NCI-H226 (cell line): ENCODE measurements around the gene CCDC50.
A peak's percentile ranks its signal among the peaks of the same experiment; 100 is the strongest.

Experiments
- DNase-seq: peaks from one replicate; pipeline ENCODE4 v3.0.0-alpha.2; 2015

The CCDC50 gene

DNA sequence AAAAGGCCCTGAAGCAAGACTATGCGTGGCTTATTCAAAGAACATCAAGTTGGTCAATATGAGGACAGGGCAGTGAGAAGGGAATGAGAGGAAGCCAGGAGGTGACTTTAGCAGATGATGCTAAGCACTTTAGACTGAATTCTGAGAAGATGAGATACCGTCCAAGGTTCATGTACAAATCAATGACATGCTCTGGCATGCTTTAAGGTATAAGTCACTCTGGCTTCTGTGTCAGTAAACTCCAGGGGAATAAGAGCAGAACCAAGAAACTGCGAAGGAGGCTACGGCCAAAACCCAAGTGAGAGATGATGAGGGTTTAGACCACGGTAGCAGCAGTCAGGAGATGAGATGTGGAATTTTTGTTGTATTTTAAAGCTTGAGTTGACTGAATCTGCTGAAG is 8.9 kb upstream of the CCDC50 start:
- DNase-seq = no peak

DNA sequence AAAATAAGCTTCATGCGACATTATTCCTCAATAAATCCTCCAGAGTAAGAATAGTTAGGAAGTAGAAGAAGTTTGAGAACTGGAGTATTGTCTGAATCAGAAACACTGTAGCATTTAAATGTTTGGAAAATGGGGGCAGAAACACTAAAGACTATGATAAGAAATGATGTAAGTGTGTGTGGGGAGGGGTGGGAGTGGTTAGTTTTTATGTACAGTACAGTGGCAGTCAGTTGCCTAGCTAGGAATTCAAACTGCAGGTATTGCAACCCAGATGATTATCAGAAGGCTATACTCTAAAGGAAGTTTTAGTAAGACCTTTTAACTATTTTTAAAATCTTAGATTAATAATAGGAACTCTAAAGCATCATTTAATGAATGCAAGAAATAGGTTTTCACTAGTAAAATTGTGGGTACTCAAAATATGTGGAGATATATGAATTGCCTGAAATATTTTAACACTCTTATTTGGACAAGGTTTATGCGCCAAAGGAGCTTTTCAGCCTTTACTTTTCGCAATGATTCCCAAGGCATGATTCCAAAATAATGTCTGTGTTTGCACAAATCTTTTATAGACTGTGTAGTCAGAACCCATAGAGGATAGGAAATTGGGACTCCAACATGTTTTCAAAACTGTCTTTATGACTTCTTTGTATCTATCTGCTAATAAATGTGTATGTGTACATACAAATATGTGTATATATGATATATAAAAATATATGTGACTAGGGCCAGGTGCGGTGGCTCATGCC is 8.0 kb upstream of the CCDC50 start:
- peak; percentile 30 for DNase-seq

DNA sequence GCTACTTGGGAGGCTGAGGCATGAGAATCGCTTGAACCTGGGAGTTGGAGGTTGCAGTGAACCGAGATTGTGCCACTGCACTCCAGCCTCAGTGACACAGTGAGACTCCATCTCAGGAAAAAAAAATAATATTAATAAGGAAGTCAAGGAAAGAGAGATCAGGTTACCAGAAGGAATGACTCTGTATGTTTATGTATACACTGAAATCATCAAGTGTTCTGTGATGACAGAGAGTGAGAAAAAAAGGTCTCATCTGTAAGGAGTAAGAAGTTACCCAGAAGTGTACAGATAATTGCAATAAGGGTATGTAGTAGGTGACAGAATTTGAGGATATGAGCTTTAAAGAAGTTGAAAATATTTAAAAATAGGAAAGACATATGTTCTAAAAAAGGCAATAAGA is 4.3 kb upstream of the CCDC50 start:
- DNase-seq = no peak

DNA sequence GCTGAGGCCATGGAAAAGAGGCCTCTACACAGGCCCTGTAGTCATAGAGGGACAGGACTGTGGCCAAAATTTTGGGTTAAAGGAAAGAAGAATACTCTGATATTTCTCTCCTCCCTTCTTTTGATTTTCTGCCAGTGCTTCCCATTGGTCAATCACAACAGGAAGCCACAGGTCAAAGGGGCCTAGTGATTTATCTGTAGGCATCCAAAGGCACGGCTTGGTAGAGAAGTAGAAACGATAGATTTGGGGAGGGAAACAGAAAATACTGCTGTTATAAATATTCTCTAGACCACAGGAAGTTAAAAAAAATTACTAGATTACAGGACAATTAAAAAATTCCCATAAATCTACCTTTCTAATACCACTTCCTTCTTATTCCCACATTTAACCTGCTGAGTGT is 1.7 kb upstream of the CCDC50 start:
- no peak for DNase-seq

DNA sequence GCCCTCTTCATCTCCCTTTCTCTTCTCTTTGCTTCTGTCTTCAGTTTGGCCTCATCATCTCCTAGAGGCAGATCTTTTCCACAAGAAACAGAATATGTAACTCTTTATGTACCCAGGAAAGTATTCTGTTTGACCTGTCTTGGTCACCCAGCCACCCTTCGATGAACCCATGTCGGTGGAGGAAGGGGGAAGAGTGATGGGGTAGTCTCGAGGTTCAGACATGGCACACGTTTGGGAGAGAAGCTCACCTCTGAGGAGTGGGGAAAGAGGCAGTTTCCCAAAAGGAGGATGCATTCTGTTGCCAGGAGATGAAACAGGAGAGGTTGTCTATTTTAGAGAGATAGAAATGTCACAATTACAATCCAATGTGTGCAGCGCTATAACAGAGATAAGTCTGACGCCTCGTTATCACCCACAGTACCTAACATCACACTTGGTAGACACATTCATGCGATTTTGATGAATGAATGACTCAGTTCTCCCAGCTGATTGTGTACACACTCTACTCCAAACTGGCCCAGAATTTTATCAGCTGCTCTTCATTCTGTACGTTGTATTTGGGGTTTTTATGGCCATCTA is 722 bp upstream of the CCDC50 start:
- no peak for DNase-seq

DNA sequence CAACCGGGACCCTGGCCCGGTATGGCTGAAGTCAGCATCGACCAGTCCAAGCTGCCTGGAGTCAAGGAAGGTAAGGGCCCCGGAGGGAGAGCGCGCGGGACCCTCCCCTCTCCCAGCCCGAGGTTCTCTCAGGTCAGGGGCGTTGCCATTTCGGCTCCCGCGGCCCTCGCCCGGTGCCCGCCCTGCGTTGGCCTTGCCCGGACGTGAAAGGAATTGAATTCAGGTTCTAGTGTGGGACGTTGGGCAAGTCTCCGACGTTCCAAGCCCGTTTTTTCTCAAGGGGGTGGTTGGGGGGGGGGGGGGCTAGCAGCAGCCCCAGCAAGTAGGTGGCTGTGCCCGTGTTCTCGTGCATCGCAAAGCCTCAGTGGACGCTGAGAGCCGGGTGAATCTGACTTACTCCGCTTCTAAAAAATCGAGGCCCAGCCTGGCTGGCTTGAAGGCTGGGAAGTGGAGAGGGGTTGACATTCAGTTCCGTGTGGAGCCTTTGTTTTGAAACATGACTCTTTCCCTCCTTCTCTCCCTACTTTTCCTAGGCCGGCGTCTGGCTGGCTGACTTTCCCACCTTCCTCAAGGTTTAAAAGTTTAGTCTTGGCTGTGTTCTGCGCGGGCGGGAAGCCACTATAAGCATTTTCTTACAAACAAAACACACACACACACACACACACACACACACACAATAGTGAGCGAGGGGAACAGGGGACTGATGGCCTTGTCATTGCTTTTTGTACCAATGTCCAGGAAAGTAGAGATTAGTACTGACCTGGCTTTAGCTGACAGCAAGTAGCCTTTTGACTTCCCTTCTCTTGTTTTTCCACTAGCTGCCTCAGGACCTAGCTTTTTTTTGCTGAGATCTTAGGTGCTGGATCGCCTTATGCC is 698 bp downstream of the CCDC50 start, which contains the start of gene UTS2B:
UTS2B (minus strand) TSS at position 873 of the 876 bp plus-strand sequence. CDS start 48,337 bp downstream, outside the sequence.
- no peak for DNase-seq

DNA sequence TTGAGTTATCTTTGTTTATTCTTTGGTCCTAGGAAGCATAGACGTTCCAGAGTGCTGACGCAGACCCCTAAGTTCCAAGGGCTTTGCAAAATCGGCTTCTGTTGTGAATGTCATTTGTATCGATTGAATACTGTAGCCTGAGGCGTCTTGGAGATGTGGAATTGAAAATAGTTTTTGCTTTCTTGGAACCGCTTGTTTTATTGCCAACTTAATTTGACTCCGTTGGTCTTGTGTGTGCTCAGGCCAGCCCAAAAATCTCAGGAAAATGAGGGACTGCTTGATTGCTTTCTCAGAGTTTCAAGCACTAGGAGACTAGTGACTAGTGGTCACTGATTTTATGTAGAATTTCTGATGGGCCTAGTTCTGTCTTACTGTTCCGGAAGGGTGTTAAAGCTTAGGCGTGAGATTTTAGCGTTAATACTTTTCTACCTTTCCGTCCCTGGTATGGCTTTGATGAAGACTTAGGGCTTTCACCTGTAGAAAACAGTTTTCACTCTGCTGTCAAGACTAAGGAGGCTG is 1.4 kb downstream of the CCDC50 start:
- peak; percentile 43 for DNase-seq

DNA sequence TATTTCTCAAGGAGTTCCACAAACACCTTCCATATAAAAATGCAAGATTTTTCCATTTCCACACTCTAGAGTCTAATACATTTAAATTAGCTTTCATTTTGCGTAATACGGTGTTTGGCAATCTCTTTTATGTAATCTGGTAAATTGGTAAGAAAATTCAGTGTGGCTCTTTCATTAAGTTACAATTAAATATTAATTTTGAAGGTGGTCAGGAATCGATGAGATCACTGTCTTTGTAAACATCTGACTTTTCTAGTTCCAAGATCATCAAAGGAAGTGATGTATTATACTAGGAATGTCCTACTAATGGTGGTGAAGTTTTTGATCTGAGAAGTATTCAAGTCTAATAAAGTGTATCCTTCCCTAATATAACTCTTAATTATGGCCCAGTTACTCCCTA is 2.2 kb downstream of the CCDC50 start:
- peak; percentile 27 for DNase-seq

DNA sequence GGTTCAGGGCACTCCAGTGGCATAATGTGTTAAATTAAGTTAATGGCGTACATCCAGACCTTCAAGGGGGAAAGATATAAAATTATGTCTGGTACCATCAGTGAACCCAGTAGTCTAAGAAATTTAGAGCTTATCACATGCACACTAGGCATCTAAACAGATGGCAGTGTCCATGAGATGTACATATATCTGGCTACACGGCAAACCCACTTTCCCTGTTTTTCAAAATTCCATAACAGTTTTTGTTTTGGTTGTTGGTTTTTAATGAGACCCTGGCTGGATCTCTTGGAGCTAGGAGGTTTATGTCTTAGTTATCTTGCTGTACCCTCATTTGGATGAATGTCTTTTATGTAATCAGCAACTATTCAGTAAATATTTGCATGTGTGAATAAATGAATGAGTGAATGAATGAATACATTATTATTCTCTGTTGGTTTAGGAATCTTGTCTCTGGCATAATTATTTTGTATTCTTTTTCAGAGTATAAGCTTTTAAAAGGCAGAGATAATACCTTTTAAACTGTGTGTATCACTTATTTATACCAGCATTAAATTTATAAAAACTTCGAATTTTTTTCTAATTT is 4.2 kb downstream of the CCDC50 start:
- no peak for DNase-seq

DNA sequence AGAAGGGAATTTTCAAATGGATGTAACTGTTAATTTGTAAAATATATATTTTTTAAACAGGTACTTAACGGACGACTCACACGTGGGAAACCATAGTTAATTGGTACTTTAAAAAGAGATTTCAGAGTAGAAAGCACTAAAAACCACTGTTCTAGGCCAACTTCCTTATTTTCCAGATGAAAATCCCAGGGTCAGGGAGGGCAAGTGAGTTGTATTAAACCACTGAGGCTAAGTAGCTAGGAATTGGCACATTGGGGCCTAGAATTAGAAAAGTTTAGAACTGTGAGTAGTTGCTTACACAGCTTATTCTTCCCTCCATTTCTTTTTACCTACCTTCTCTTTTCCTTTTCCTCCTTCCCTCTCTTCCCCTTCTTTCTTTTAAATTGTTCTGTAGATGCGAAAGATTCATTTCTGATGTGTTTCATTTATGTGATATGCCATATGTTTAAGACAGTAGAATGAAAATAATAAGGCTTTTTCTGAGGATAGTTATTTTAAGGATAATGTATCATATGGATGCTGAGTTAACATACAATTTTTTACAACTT is 5.2 kb downstream of the CCDC50 start:
- DNase-seq = no peak

DNA sequence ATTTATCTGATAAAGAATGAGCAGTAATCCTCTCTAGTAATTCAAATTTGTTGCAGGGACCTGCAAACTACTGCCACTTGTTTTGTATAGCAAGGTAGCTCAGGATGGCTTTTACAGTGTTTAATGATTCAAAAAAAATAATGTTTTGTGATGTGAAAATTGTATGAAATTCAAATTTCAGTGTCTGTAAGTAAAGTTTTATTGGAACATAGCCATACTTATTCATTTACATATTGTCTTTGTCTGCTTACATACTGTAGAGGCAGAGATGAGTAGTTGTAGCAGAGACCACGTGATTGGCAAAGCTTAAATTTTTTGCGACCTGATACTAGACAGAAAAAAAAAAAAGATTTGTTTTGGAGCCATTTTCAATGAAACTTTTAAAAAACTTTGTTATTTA is 7.6 kb downstream of the CCDC50 start:
- no peak for DNase-seq

DNA sequence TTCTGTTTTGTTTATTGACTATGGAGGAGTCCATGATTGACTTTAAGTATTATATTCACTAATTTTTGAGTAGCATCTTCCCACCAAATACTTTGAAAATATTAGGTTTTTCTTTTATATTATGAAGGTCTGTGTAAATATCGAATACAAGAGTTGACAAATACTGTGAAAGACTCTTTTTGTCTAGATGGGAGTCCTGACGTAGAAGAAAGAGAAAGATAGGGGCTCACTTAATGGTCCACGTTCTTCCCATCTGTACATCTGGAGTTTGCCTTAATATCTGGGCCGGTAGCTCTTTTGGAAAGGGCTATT is 8.9 kb downstream of the CCDC50 start:
- no peak for DNase-seq

DNA sequence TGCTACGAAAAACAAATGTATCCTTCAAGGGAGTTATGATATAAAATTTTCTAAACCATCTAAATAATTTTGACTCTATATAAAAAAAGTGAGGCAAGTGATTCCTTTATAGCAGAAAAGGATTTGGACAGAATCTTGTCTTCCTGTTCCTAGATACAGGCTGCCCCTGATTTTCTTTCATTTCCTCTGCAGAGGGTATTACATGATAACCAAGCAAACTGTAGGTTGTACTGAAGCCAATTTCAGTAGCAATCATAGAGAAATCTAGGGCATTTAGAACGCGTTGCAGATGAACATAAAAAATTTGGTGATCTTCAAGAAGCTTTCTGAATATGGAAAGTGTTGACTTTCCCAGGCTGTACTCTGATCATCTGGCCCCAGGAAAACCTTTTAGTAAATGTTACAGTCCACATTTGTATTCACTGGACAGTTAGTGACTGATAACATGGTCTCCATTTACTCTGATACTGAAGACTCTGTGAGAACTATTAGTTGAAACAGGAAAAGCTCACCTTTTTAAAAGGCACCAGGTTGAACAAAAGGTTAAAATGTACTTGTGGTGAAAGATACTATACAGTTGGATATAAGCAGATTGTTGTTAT is 10.2 kb downstream of the CCDC50 start:
- no peak for DNase-seq

DNA sequence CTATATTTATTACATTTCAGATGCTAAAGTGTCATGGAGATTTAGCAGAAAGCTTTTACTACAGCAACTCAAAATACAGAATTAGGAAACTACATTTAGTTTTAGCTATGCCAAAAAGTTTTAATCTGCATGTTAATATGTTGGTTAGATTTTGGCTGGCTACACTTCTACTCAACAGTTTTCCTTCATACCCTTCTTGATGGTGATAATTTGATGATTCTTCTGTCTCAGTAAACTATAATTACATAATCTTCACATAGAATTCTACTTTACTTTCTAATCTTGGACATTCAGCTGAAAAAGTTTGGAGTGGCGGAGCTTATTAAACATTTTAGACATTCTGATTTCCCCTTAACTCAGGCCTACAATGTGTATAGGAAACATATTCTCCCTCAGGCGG is 11.2 kb downstream of the CCDC50 start:
- no peak for DNase-seq

DNA sequence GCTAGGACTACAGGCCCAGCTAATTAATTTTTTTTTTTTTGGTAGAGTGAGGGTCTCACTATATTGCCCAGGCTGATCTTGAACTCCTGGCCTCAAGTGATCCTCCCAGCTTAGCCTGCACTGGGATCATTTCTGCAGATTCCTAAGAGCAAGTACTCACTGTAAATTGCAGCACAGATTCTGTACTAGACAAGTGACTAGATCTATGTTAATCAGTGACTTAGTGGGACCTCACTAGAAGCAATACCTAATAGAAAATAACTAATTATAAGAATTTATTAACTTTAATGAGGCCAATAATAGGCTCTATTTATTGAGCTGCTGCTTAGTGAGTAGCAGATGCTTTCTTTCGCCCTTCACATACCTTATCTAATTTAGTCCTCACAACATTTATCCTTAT is 11.8 kb downstream of the CCDC50 start:
- no peak for DNase-seq

DNA sequence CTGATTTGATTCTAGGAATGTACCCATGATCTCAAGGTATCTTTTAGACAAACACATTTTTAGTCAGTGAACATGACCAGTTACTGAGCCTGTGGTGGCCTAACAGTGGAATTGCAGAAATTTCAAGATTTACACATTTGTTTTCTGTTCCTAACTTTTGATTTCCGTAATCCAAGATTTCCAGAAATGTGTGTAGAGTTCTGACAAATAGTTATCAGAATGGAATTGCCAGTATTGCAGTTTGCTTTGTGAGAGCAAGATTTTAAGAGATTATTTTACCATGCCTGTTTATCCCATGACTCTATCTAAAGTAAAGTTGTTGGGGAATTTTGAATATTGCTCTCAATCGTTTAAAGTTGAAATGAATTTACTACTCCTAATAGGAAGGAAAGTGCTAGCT is 12.8 kb downstream of the CCDC50 start:
- DNase-seq = no peak

DNA sequence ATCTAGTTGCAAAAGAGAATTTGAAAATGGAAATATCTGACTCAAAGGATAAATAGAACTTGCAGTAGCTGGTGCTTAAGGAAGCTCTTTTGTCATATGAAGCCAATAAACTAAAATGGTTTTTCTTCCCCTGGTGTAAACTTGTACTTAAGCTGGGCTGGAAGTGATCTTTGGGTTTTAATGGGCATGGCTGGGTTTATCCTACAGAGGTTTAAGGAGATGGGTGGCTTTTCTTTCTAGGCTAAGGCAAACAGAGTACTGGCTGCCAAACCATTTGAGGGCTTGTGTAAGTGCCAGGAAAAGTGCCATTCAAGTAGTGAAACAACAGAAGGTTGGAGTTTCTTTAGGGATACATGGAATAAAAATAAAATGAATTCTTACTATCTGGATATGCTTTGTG is 13.2 kb downstream of the CCDC50 start:
- DNase-seq = no peak

DNA sequence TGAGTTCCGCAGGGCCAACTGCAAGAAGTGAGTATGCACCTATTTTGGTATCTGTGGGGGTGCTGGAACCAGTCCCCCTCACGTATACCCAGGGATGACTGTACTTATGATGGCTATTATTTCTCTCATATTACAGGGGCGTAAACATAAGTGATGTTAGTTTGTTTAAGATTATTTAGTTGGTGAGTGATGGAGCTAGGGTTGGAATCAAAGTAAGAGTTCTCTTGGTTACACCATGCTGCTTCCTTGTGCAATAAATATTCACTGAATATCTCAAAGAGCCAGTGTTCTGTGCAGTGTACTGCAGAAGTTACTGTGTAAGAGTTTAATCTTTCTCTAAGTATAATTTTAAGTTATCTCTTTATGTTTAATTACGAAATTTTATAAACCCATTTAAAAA is 13.9 kb downstream of the CCDC50 start:
- no peak for DNase-seq

DNA sequence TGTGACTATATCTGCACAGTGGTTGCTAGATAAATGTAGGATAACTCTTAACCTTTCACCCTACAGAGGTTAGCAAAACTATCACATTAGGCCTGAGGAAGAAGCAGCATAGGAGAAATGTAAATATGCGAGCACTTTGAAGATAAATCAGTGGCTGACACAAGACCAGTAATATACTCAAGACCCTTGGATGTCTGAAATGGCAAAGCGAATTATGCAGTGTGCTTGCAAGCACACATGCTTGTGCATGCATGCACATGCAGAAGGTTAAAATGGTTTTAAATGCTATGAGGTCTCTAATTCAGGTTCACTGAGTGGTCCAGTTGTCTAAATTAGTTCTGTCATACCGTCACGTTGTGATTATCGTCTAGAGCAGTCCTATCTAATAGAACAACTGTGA is 14.7 kb downstream of the CCDC50 start:
- no peak for DNase-seq

DNA sequence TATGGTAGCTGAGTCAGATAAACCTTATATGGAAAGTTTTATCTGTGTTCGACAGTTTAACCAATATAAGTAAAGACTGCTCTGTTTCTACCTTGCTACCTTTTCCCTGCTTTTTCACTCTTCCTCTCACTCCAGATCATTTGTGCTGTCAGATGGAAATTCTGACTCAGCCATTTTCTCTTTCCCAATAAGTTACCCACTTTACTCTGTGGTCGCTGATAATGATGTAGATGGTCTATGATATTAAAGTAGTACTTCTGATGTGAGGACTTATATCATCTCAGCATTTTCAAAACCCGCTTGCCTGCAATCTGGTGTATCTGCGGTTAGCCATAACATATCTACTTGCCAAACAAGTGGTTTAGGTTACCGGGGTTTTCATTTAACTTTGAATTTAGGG is 16.1 kb downstream of the CCDC50 start:
- DNase-seq = no peak

DNA sequence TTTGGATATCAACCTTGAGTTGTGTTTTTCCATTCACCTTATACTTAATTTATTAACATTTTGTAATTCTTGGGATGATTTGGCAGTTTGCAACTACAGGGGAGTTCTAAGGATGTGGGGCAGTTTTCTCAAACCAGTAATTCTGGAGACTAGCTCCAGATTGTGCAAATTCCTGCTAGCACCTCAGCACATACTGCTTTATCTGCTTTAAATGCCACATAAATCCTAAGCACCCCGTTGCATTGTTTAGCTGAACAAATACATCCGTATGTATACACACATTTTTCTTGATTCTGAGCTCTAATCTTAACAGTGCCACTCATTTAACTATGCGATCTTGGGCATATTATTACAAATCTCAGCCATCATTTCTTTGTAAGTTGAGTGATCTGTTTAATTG is 18.0 kb downstream of the CCDC50 start:
- DNase-seq = no peak

DNA sequence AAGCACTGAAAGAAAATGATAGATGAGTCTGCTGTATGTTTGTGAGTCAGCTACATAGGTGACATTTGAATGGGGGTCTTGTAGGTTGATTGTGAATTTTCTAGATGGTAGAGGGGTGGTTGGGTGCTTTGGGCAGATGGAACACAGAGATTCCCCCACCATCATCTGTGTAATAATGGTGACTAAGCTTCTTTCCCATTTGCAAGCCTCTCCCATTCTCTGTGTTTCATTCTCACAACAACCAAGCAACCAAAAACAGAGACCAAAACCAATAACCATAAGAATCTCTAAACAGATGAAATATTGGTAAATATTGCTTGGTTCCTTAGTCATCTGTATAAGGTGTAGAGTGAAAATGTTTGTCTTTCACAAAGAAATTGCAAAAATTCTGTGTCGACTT is 18.9 kb downstream of the CCDC50 start:
- DNase-seq = no peak
